Hepatocyte (in vitro differentiated cells): ENCODE data around the gene C1orf141.

ENCODE experiments used
- CTCF ChIP-seq: fragments of 200-600 bp; sonication (generic); IDR thresholded peaks from 2 replicates; pipeline ENCODE4 v1.5.1; 2016; ENCODE audit warnings: antibody characterized with exemption, mild to moderate bottlenecking; ENCODE audit not compliant: poor library complexity
- EZH2 ChIP-seq: fragments of 200-600 bp; sonication (generic); IDR thresholded peaks from 2 replicates; pipeline ENCODE4 v1.6.1; 2016; ENCODE audit warnings: antibody characterized with exemption, mild to moderate bottlenecking, borderline replicate concordance
- EZH2phosphoT487 ChIP-seq: fragments of 200-600 bp; sonication (generic); IDR thresholded peaks from one replicate; pipeline ENCODE4 v1.6.1; 2018; ENCODE audit warnings: antibody characterized with exemption, mild to moderate bottlenecking, low read depth, moderate library complexity; ENCODE audit not compliant: unreplicated experiment, severe bottlenecking

DNA sequence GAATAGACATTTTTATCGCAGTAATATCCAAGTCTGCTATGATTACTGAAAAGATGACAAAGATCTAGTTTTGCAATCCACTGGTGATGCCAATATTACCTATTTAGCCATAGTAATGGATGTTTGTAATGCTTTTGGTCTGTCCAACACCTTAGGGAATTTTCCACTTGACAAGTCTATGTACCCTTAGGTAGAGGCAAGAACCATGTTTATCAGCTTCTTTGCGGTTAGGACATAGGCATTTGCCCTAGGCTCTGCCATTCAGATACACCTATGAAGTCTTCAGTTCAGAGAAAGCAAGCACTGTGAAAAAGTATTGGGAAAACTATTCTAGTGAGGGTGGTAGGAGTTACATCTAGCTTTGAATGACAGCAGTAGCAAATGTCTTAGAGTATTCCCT lies 40.6 kb downstream of the C1orf141 start:
- no peak for TF ChIP-seq EZH2
- no peak for TF ChIP-seq EZH2phosphoT487
- no peak for TF ChIP-seq CTCF
